Measurements from ENCODE around the gene TBC1D9. TPM values are rescaled to one million over a fixed set of nuclear protein-coding genes. Genes with fewer than 3 reads are reported as not detected.

Gene TBC1D9
- total RNA-seq, 4 donors from 2014 or later: 1.5 to 3.5 (median 2.2) TPM

GRCh38 chr4:140717313-140717712, 38.9 kb downstream of the TBC1D9 start:
- Histone ChIP-seq H3K36me3 (no peaks in the 10 kb centered on the region), H3K4me3 (no peak overlapping the region), H3K27ac (no peak overlapping the region), H3K27me3 (no peaks in the 10 kb centered on the region), H3K9me3 (no peaks in the 10 kb centered on the region), H3K4me1 (no peaks in the 10 kb centered on the region)
- DNase-seq (no peak), ATAC-seq (no peak)
- in situ Hi-C loops (cut with MboI; ENCODE audit: low sequenced_read_pairs in 4 of 4) (no loop called here), intact Hi-C loops (cut with DNase I; ENCODE audit: low total_unique reads) (no loop called here)
- TF ChIP-seq POLR2A (IDR thresholded peaks at IDR 0.05) (no peak), CTCF (IDR thresholded peaks at IDR 0.05 in 4 of 5, conservative IDR thresholded peaks at IDR 0.05 in 1 of 5) (no peak)

DNA sequence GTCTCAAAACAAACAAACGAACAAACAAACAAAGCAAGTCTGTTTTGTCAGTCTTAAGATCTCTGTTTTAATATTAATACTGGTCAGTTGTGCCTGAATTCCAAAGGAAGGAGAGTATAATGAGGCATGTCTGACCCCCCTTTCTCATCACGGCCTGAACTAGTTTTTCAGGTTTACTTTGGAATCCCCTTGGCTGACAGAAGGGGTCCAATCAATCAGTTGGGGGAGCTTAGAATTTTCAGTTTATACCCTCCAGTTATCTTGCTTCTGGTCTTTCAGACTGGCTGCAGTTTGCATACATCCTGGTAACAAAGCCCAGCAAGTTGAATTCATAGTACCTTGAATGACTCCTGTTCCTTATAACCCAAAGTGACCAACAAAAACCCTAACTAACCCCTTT, 41.1 kb downstream of the TBC1D9 start:
- intact Hi-C loops (cut with DNase I; ENCODE audit: low total_unique reads): no loop called here
- in situ Hi-C loops (cut with MboI; ENCODE audit: low sequenced_read_pairs in 4 of 4): no loop called here
- DNase-seq (no peak), ATAC-seq (no peak)
- no peaks in the 10 kb centered on the region for H3K4me1 ChIP-seq
- no peaks in the 10 kb centered on the region for H3K9me3 ChIP-seq
- H3K36me3 ChIP-seq: no peaks in the 10 kb centered on the region
- no peak overlapping the region for H3K27ac ChIP-seq
- TF ChIP-seq POLR2A (IDR thresholded peaks at IDR 0.05) (no peak), CTCF (IDR thresholded peaks at IDR 0.05 in 4 of 5, conservative IDR thresholded peaks at IDR 0.05 in 1 of 5) (no peak)
- H3K27me3 ChIP-seq: no peaks in the 10 kb centered on the region
- no peak overlapping the region for H3K4me3 ChIP-seq

GRCh38 chr4:140711910-140712309, 44.3 kb downstream of the TBC1D9 start:
- H3K36me3 ChIP-seq: no peaks in the 10 kb centered on the region
- in situ Hi-C loops (cut with MboI; ENCODE audit: low sequenced_read_pairs in 4 of 4): no loop called here
- no peak overlapping the region for H3K27ac ChIP-seq
- ATAC-seq: no peak
- H3K9me3 ChIP-seq: no peaks in the 10 kb centered on the region
- H3K4me3 ChIP-seq: no peak overlapping the region
- intact Hi-C loops (cut with DNase I; ENCODE audit: low total_unique reads): no loop called here
- no peaks in the 10 kb centered on the region for H3K27me3 ChIP-seq
- no peaks in the 10 kb centered on the region for H3K4me1 ChIP-seq
- TF ChIP-seq POLR2A (IDR thresholded peaks at IDR 0.05): no peak
- TF ChIP-seq CTCF (IDR thresholded peaks at IDR 0.05 in 4 of 5, conservative IDR thresholded peaks at IDR 0.05 in 1 of 5): no peak
- DNase-seq: no peak

- Histone ChIP-seq H3K4me3 (no peak overlapping the region), H3K27me3 (no peaks in the 10 kb centered on the region), H3K36me3 (no peaks in the 10 kb centered on the region), H3K9me3 (no peaks in the 10 kb centered on the region), H3K4me1 (no peaks in the 10 kb centered on the region), H3K27ac (no peak overlapping the region)
- in situ Hi-C loops (cut with MboI; ENCODE audit: low sequenced_read_pairs in 4 of 4): no loop called here
- ATAC-seq (no peak), DNase-seq (no peak)
- TF ChIP-seq CTCF (IDR thresholded peaks at IDR 0.05 in 4 of 5, conservative IDR thresholded peaks at IDR 0.05 in 1 of 5) (no peak), POLR2A (IDR thresholded peaks at IDR 0.05) (no peak)
- intact Hi-C loops (cut with DNase I; ENCODE audit: low total_unique reads): no loop called here
These were observed 45.1 kb downstream of the TBC1D9 start for GRCh38 chr4:140710908-140711622.

DNA sequence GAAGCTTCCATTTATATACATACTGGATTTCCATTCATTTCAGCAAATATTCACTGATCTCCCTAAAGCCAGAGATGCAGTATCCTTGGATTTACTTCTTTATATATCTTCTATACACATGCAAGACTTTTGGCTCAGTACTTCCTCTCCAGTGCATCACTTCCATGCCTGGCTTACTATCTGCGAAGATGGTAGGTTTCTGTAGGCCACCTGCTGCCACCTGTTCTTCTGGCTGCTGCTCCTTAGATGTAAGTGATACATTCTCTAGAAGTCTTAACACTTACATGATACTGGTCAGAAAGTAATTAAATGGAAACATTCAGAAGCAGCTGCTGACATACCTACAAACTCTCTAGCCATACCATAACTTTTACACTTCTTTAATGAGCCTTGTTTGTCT, 48.9 kb downstream of the TBC1D9 start:
- in situ Hi-C loops (cut with MboI; ENCODE audit: low sequenced_read_pairs in 4 of 4): no loop called here
- DNase-seq: no peak
- no peak overlapping the region for H3K4me3 ChIP-seq
- no peak for TF ChIP-seq CTCF (IDR thresholded peaks at IDR 0.05 in 4 of 5, conservative IDR thresholded peaks at IDR 0.05 in 1 of 5)
- no peak for TF ChIP-seq POLR2A (IDR thresholded peaks at IDR 0.05)
- H3K9me3 ChIP-seq: no peaks in the 10 kb centered on the region
- H3K27ac ChIP-seq: no peak overlapping the region
- ATAC-seq: no peak
- H3K27me3 ChIP-seq: no peaks in the 10 kb centered on the region
- intact Hi-C loops (cut with DNase I; ENCODE audit: low total_unique reads): no loop called here
- no peaks in the 10 kb centered on the region for H3K4me1 ChIP-seq
- no peaks in the 10 kb centered on the region for H3K36me3 ChIP-seq
